Adrenal gland (tissue), 12 donors: Measurements from ENCODE around the gene MEGF11. TPM values are rescaled to one million over a fixed set of nuclear protein-coding genes. Genes with fewer than 3 reads are reported as not detected.
A peak's percentile ranks its signal among the peaks of the same experiment; 100 is the strongest.

Source experiments
- DNase-seq, 7 donors: peaks; one replicate each; pipeline ENCODE4 v3.0.0-alpha.2; 2019 to 2020
- H3K27ac ChIP-seq, 5 donors: fragments of 200-600 bp; sonication (generic) in 4 of 5; 1 replicate in 3 of 5; 2 replicates in 2 of 5; pipeline versions ENCODE4 v1.5.1 to v1.8.0; 2016 to 2020; ENCODE audit warnings: mild to moderate bottlenecking in 1 of 5
- H3K27me3 ChIP-seq: fragments of 200-600 bp; 2 replicates; pipeline ENCODE4 v1.8.0; 2021
- H3K36me3 ChIP-seq, 2 donors: fragments of 200-600 bp; replicated peaks in 1 of 2; 1 replicate in 1 of 2; 2 replicates in 1 of 2; pipeline versions ENCODE4 v1.5.1 to v1.8.0; 2018 to 2022
- H3K4me1 ChIP-seq, 2 donors: fragments of 200-600 bp; replicated peaks in 1 of 2; 1 replicate in 1 of 2; 2 replicates in 1 of 2; pipeline versions ENCODE4 v1.5.1 to v1.8.0; 2018 to 2021
- H3K4me3 ChIP-seq, 4 donors: fragments of 200-600 bp; sonication (generic) in 3 of 4; one replicate each; pipeline ENCODE4 v1.5.1; 2016 to 2018
- H3K9me3 ChIP-seq, 3 donors: fragments of 200-600 bp; sonication (generic) in 1 of 3; replicated peaks in 1 of 3; 1 replicate in 2 of 3; 2 replicates in 1 of 3; pipeline versions ENCODE4 v1.5.1 to v1.8.0; 2016 to 2021
- CTCF ChIP-seq, 6 experiments: fragments of 450-650 bp in 4 of 6; fragments of 200-600 bp in 2 of 6; sonication (generic) in 1 of 6; IDR thresholded peaks; 1 replicate in 5 of 6; 2 replicates in 1 of 6; pipeline versions ENCODE4 v1.5.1 to v1.8.0; 2016 to 2021; ENCODE audit warnings: antibody characterized with exemption in 6 of 6, mild to moderate bottlenecking in 2 of 6, moderate library complexity in 1 of 6
- POLR2A ChIP-seq, 2 donors: fragments of 450-650 bp; IDR thresholded peaks; one replicate each; pipeline ENCODE4 v1.6.1; 2017; ENCODE audit warnings: antibody characterized with exemption in 2 of 2, mild to moderate bottlenecking in 2 of 2, moderate library complexity in 1 of 2
- WGBS, 4 donors: extraction: QIAGEN DNeasy Blood & Tissue Kit in 2 of 4; methylation state at CpG; one replicate each; pipeline versions ENCODE4 v1.1.5 to v1.1.7; 2013 to 2017; 5-methylcytosine and 5-hydroxymethylcytosine counted together
- intact Hi-C, 2 donors: fragments of 100-400 bp; cut with DNase I; formaldehyde crosslinking; loops; one replicate each; pipeline versions ENCODE4 v1.14.1 to v1.15.0; 2022 to 2023
- polyA plus RNA-seq, 3 donors: library from polyadenylated mRNA; stranded (reverse); fragments of 200-250 nt in 2 of 3; fragments of 350-450 nt in 1 of 3; fragmentation: Illumina TruSeq in 1 of 3; extraction: RNeasy Lipid Tissue Mini Kit (QIAGEN cat#74804) in 1 of 3; gene quantifications; one replicate each; pipeline ENCODE4 v1.2.3, GENCODE V29; 2013 to 2014
- total RNA-seq, 9 donors: library from RNA; depleted of rRNA in 4 of 9; stranded (reverse); fragments of >200 nt in 4 of 9; fragments of 120-200 nt in 1 of 9; fragmentation: NEBNext Ultra II Directional in 1 of 9; extraction: Animal tissue kit (Norgen Biotek cat#: 25700) in 1 of 9; gene quantifications; one replicate each; pipeline versions ENCODE4 v1.1.0 to v1.2.4, GENCODE V29; 2013 to 2023
- donor health status: healthy with polysubstance abuse.
- donor health status: Bipolar disorder and iron deficiency.
- donor health status: DM: yes; HTN: yes; CAD: no.
- donor health status: DM: no; HTN: no; CAD: no.
- donor health status: DM: no; HTN: no; CAD: no.
- donor health status: DM: yes; HTN: yes; CAD: no.

The MEGF11 gene
- total and polyA plus RNA-seq, 12 donors, result 0.04 to 0.98 (median 0.14) TPM; not detected in 5

GRCh38 chr15:66092053-66093016, 161.2 kb downstream of the MEGF11 start:
- intact Hi-C loops, result no loop called here
- TF ChIP-seq CTCF (IDR thresholded peaks at IDR 0.05) (no peak), POLR2A (IDR thresholded peaks at IDR 0.05) (no peak)
- Histone ChIP-seq H3K36me3 (no peaks in the 10 kb centered on the region), H3K4me3 (no peak overlapping the region), H3K27me3 (no peaks in the 10 kb centered on the region), H3K4me1 (no peaks in the 10 kb centered on the region), H3K27ac (no peak overlapping the region), H3K9me3 (no peaks in the 10 kb centered on the region)
- 73 to 83% (median 79%) methylated on average over 7 of the region's 7 CpGs for WGBS, 4 donors
- DNase-seq, result no peak

DNA sequence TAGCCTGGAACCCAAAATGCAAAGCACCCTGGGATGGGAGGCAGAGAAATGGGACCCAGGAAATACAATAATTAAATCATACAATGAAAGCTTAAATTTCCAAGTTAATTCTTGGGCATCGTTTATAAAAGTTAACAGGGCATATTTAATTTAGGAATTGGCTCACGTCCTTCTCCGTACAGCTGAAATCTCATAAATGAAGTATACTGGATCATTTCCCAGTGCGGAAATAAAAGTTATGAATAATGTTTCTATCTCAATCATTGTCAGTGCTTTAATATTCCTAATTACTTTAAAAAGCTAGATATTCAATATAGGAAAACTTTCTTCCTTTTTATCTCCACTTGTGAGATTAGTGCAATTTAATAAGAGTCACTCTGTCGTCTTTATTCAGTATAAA, 164.0 kb downstream of the MEGF11 start:
- no peak overlapping the region for H3K27ac ChIP-seq
- WGBS, 4 donors, result 72 to 80% (median 76%) methylated on average over 5 of the region's 5 CpGs
- H3K4me3 ChIP-seq, result no peak overlapping the region
- DNase-seq, result no peak
- H3K27me3 ChIP-seq, result no peaks in the 10 kb centered on the region
- intact Hi-C loops, result no loop called here
- no peaks in the 10 kb centered on the region for H3K4me1 ChIP-seq
- no peaks in the 10 kb centered on the region for H3K9me3 ChIP-seq
- H3K36me3 ChIP-seq, result no peaks in the 10 kb centered on the region
- no peak for TF ChIP-seq CTCF (IDR thresholded peaks at IDR 0.05)
- TF ChIP-seq POLR2A (IDR thresholded peaks at IDR 0.05), result no peak

DNA sequence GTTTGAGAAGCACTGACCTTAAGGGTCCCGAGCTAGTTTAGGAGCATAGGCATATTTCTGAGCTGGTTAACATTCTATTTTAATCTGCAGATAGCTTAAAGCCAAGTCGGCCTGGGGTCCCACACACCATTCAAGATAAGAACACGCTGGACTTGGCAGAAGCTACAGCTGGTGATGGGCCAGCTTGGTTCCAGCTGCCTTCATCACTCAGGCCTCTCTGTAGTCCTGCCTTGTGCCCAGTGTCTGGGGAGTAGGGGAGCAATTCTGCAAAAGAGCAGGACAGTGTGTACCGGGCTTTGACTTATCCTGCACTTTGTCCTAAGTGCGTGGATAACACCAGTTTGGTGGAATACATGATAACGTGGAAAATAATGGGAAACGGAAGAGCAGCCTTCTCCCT, 164.5 kb downstream of the MEGF11 start:
- intact Hi-C loops, result no loop called here
- Histone ChIP-seq H3K36me3 (no peaks in the 10 kb centered on the region), H3K27me3 (no peaks in the 10 kb centered on the region), H3K4me3 (no peak overlapping the region), H3K9me3 (no peaks in the 10 kb centered on the region), H3K4me1 (no peaks in the 10 kb centered on the region), H3K27ac (no peak overlapping the region)
- peak in 3 of 7 donors; percentile 8 to 66 (median 22) for DNase-seq
- TF ChIP-seq POLR2A (IDR thresholded peaks at IDR 0.05), result no peak
- no peak for TF ChIP-seq CTCF (IDR thresholded peaks at IDR 0.05)
- 61 to 75% (median 66%) methylated on average over 7 of the region's 7 CpGs for WGBS, 4 donors

DNA sequence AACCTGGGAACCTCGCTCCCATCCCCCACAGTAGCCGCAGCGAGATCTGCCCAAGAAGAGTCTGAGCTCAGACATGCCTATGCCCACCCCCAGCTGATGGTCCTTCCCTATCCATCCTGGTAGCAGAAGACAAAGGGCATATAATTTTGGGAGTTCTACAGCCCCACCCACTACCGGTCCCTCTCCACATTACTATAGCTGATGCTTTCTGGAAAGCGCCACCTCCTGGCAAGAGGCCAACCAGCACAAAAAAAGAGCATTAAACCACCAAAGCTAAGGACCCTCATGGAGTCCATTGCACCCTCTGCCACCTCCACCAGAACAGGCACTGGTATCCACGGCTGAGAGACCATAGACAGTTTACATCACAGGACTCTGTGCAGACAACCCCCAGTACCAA, 168.4 kb downstream of the MEGF11 start:
- TF ChIP-seq CTCF (IDR thresholded peaks at IDR 0.05), result no peak
- no peak for TF ChIP-seq POLR2A (IDR thresholded peaks at IDR 0.05)

More for the DNA sequence above, 168.4 kb downstream of the MEGF11 start:
- 77 to 90% (median 86%) methylated on average over 6 of the region's 6 CpGs for WGBS, 4 donors
- no peaks in the 10 kb centered on the region for H3K27me3 ChIP-seq
- H3K27ac ChIP-seq, result no peak overlapping the region
- H3K4me1 ChIP-seq, result peaks cover 8 to 11% of the 10 kb centered on the region in 2 donors
- intact Hi-C loops, result no loop called here
- no peaks in the 10 kb centered on the region for H3K36me3 ChIP-seq
- H3K4me3 ChIP-seq, result no peak overlapping the region
- no peak for DNase-seq
- H3K9me3 ChIP-seq, result no peaks in the 10 kb centered on the region
